LNCaP clone FGC (cell line): ENCODE results near the gene CACNA1B.
"Not testable (repeated sequence)": the region's sequence is repeated elsewhere in the genome, so short reads cannot be mapped to it uniquely, and the experiment has no call there.

Source experiments
- DNase-seq: peaks from one replicate; pipeline ENCODE4 v3.0.0-alpha.2; 2011; ENCODE audit warnings: low read depth
- H3K4me3 ChIP-seq: 2 replicates; pipeline ENCODE4 v1.5.1; 2011; ENCODE audit warnings: mild to moderate bottlenecking, low read depth, low read length, control low read depth
- CTCF ChIP-seq: IDR thresholded peaks from 2 replicates; pipeline ENCODE4 v1.5.1; 2012; ENCODE audit warnings: mild to moderate bottlenecking; ENCODE audit not compliant: control insufficient read depth, insufficient read depth; ENCODE audit errors: extremely low read depth

The CACNA1B gene

DNA sequence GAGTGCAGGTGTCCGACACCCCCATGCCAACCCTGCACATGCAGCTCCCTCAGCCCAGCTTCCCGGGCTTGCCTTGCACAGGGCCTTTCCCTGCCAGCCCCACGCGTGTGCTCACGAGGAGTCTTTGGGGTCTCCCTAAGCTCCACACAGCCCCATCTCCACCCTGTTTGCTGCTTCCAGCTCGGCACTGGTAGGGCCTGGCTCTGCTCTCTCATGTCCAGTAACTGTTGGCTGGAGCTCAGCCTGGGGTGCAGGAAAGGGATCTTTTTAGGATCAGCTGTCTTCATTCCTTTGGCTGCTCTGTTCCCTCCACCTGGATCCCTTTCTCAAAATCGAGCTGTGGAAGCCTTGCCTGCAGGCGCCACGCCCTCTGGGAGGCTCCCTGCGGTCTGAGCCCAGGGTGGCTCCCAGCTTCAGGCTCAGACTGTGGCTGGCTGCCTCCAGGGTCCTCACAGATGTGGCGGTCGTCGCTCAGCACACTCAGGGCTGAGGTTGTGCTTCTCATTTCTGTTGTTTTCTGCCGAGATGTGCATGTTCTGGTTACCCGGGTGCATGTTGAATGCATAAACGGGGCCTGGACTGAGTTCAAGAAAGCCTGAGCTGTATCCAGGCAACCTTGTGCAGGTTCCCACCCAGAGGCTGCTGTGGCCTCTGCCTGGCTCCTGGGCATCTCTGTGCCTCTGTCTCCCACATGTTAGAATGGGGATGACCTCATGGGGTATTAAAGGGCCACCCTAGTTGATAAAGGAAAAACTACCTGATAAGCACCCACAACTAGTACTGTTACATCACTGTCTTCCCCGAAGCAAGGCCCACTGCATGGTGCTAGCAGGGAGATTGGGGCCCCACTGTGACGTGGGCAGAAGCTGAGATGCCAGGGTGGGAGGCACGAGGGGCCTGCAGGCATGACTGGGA, 4.3 kb downstream of the CACNA1B start:
- TF ChIP-seq CTCF = no peak
- no peak for DNase-seq
- no peak overlapping the region for H3K4me3 ChIP-seq

GRCh38 chr9:137882506-137882821, 4.9 kb downstream of the CACNA1B start:
- no peak overlapping the region for H3K4me3 ChIP-seq
- DNase-seq = no peak
- TF ChIP-seq CTCF = no peak

GRCh38 chr9:137883977-137884376, 6.4 kb downstream of the CACNA1B start:
- not testable (repeated sequence) for H3K4me3 ChIP-seq

DNA sequence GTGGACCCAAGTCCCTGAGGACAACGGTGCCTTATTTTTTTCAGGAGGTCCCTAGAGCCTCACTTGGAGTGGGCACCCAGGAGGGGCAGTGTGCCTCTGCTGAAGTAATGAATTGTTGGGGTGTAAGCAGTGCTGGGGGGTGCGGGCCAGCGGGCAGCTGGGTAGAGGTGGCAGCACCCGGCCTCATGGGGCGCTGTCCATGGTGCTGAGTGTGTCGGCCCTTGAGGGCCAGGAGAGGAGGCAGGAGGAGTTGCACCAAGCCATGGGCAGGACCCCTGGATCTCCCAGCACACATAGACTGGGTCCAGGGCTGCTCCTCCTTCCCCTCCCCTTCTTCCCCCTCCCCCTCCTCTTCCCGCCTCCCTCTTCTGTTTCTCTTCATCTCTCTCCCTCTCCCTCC, 7.0 kb downstream of the CACNA1B start:
- not testable (repeated sequence) for DNase-seq, H3K4me3 ChIP-seq

More at GRCh38 chr9:137883977-137884376, 6.4 kb downstream of the CACNA1B start:
- DNase-seq = not testable (repeated sequence)

- DNase-seq, H3K4me3 ChIP-seq: not testable (repeated sequence)
These were observed 7.5 kb downstream of the CACNA1B start for GRCh38 chr9:137885121-137885520.

DNA sequence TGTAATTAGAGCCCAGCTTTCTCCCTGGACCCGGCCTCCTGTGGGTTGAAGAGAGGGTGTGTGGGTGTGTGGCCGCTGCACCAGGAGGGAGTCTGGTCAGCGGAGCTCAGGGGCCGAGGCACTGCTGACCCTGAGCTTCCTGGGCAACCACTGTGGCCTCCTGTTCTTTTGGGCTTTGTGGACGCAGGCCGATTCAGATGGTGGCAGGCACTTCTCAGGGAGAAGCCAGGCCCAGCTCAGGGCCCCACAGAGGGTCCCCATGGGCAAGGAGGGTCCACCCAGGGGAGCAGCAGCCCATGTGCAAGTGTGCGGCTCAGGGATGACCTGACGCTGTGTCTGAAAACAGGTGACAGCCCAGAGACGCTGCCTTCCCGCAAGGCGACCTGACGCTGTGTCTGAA, 11.0 kb downstream of the CACNA1B start:
- not testable (repeated sequence) for DNase-seq, H3K4me3 ChIP-seq

DNA sequence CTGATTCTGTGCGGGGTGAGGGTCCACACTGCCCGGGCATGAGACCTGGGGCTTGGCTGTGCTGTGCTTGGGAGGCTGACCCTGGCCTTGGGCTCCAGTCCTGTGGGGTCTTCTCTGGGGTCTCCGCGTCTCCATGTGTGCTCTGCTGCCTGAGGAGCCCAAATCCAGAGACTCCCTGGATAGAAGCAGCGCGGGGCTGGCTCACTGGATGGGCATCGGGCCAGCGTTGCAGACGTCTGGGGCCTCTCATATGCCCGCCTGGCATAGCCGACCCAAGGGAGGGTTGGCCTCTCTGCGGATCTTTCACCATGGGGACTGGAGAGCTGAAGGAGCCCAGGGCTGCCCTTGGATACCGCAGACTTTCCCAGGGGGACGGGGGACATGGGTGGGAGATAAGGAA, 12.4 kb downstream of the CACNA1B start:
- DNase-seq, H3K4me3 ChIP-seq: not testable (repeated sequence)

DNA sequence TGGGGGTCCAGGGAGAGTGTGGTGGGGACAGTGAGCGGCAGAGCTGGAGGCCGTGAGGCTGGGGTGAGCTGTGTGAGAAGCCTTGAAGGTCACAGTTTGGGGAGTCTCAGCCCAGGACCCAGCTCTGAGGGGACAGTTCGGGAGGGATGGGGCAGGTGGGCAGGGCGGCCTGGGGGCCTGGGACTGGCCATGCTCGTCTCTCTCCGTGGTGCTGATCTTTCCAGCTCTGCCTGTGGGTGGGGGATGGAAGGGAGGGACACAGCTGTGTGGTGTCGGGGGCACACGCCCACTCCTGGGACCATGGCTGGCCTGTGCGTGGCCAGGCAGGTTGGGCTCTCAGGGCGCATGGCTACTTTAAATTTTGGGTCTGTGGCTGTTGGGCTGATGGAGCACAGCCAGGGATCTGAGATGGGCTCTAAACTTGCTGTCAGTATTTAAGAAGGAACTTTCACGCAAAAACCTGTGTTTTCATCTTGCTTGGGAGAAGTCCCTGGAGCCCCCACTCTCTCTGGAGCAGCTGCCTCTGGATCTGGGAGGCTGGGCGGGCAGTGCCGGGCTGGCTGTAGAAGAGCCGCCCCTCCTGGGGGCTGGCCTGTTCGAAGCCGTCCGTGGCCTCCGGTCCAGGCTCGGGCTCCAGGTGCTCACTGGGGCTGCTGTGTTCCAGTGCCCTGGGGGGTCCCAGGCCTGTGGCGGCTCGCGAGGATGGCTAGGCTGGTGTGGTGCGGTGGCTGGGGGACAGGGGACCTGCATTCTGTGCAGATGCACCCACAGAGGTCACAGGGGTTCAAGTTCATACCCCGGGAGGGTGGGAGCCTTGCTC, 13.4 kb downstream of the CACNA1B start:
- DNase-seq, H3K4me3 ChIP-seq: not testable (repeated sequence)

GRCh38 chr9:137891588-137892423, 14.2 kb downstream of the CACNA1B start:
- DNase-seq = no peak
- TF ChIP-seq CTCF = no peak

More at GRCh38 chr9:137891588-137892423, 14.2 kb downstream of the CACNA1B start:
- H3K4me3 ChIP-seq = no peak overlapping the region
